RWPE2 (cell line): ENCODE results near the gene TGFBR1.

Source experiments
- ATAC-seq: fragments of 200-7000 bp; cut with Tn5 transposase; 3 replicates; pipeline ENCODE4 v1.9.1; 2021; ENCODE audit warnings: low read depth
- DNase-seq: peaks from one replicate; pipeline ENCODE4 v3.0.0-alpha.2; 2020; ENCODE audit warnings: low spot score
- H3K27ac ChIP-seq: fragments of 450-650 bp; 2 replicates; pipeline ENCODE4 v1.5.1; 2017; ENCODE audit warnings: mild to moderate bottlenecking; ENCODE audit not compliant: poor library complexity, severe bottlenecking
- H3K27me3 ChIP-seq: fragments of 250-450 bp; sonication (Bioruptor Pico); 2 replicates; pipeline ENCODE4 v1.5.1; 2021; ENCODE audit warnings: mild to moderate bottlenecking, moderate library complexity; ENCODE audit not compliant: insufficient read depth, poor library complexity, severe bottlenecking
- H3K36me3 ChIP-seq: fragments of 250-450 bp; sonication (Bioruptor Pico); 2 replicates; pipeline ENCODE4 v1.5.1; 2020; ENCODE audit warnings: low read depth, mild to moderate bottlenecking, moderate library complexity
- H3K4me1 ChIP-seq: fragments of 250-450 bp; sonication (Bioruptor Pico); 2 replicates; pipeline ENCODE4 v1.5.1; 2021; ENCODE audit warnings: mild to moderate bottlenecking, moderate library complexity; ENCODE audit not compliant: insufficient read depth, poor library complexity, severe bottlenecking
- H3K4me3 ChIP-seq: fragments of 250-450 bp; sonication (Bioruptor Pico); 2 replicates; pipeline ENCODE4 v1.5.1; 2021; ENCODE audit warnings: mild to moderate bottlenecking, moderate library complexity; ENCODE audit not compliant: severe bottlenecking
- H3K9me3 ChIP-seq: fragments of 250-450 bp; sonication (Bioruptor Pico); 2 replicates; pipeline ENCODE4 v1.5.1; 2021; ENCODE audit warnings: mild to moderate bottlenecking, moderate library complexity; ENCODE audit not compliant: severe bottlenecking
- TF ChIP-seq, protein P1 (sequence below): fragments of 450-650 bp; IDR thresholded peaks from one replicate; pipeline ENCODE4 v1.5.1; 2017; ENCODE audit warnings: mild to moderate bottlenecking, moderate library complexity; ENCODE audit not compliant: poor library complexity, severe bottlenecking

Gene TGFBR1

DNA sequence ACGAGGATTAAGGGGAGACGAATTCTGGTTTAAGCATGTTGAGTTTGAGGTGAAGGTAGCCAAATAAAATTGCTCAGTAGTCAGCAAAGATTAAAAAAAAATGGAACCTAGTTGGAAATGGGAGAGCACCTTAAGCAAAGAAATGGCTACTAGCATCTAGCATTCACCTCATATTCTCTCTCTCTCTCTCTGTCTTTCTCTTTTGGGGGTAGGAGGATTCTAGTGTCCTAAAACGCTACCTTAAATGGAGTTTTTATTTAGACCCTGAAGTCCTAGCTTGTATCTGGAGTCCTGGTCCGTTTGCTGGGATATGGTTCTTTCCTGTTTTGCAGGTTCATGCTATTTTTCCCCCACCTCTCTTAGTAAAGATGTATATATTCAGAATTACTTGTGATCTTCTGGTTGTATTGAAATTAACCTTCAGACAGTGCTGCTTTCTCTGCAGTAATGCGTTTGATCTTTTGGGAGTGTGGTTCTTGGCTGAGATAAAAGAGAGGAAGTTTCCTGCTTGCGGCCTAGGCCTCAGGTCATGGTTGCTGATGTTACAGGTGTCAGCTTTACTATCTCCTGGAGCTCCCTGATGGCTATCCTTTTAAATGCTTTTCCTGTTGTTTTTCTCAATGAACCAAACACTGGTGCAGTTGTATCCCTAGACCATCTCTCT lies 8.0 kb downstream of the TGFBR1 start:
- TF ChIP-seq, protein P1, sequence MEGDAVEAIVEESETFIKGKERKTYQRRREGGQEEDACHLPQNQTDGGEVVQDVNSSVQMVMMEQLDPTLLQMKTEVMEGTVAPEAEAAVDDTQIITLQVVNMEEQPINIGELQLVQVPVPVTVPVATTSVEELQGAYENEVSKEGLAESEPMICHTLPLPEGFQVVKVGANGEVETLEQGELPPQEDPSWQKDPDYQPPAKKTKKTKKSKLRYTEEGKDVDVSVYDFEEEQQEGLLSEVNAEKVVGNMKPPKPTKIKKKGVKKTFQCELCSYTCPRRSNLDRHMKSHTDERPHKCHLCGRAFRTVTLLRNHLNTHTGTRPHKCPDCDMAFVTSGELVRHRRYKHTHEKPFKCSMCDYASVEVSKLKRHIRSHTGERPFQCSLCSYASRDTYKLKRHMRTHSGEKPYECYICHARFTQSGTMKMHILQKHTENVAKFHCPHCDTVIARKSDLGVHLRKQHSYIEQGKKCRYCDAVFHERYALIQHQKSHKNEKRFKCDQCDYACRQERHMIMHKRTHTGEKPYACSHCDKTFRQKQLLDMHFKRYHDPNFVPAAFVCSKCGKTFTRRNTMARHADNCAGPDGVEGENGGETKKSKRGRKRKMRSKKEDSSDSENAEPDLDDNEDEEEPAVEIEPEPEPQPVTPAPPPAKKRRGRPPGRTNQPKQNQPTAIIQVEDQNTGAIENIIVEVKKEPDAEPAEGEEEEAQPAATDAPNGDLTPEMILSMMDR: no peak
- Histone ChIP-seq H3K9me3 (no peaks in the 10 kb centered on the region), H3K36me3 (0 out of 2 replicates have a peak, but pooled peaks cover 4% of the 10 kb centered on the region), H3K27ac (no peak overlapping the region), H3K4me3 (no peak overlapping the region), H3K4me1 (peaks cover 15% of the 10 kb centered on the region), H3K27me3 (no peaks in the 10 kb centered on the region)
- ATAC-seq: no peak
- no peak for DNase-seq

DNA sequence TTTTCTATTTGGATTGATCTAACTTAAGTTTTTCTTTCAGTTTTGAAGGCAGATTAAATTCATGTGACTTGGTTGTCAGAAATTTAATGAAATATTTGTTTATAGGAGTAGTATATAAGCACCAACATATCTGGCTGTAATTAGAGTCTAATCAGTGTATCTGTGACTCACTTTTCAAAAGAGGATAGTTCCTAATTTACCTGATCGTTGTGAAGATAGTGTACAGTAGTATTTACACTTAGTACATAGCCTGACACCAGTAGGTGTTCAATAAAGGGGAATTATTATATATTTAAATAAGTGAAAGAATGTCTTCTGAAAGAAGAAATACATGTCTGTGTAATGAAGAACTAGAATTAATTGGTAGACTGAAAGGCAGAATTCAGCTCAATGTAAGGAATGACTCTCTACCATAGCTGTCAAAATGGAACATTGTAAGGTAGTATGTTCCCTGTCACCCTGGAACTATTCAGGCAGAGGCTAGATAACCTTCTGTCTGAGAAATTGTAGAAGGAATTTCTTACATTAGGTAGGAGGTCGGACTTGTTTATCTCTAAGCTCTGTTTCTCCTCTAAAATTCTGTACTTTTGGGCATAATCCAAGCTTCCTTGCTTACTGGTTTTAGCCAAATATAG lies 8.6 kb downstream of the TGFBR1 start:
- Histone ChIP-seq H3K4me3 (no peak overlapping the region), H3K36me3 (0 out of 2 replicates have a peak, but pooled peaks cover 4% of the 10 kb centered on the region), H3K4me1 (peaks cover 15% of the 10 kb centered on the region), H3K27me3 (no peaks in the 10 kb centered on the region), H3K9me3 (no peaks in the 10 kb centered on the region), H3K27ac (no peak overlapping the region)
- DNase-seq (no peak), ATAC-seq (no peak)
- TF ChIP-seq, protein P1: no peak

DNA sequence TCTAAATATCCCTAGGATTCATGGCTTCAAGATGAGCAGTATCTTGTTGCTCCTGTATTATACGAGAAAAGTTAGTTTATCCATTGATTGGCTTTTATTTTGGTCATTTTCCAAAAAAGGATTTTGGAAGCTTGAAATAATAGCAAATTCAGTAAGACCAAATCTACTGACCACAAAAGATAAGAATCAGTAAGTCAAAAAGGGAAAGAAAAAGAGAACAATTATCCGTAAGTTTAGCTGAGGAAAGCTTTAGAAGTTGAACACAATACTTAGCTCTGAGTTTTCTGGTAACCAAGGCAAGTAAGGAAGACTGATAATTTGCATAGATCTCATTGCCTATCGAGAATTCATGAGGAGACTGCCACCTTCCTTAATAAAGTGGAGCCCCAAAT lies 9.1 kb downstream of the TGFBR1 start:
- Histone ChIP-seq H3K4me3 (no peak overlapping the region), H3K4me1 (peaks cover 15% of the 10 kb centered on the region), H3K27me3 (no peaks in the 10 kb centered on the region), H3K36me3 (0 out of 2 replicates have a peak, but pooled peaks cover 4% of the 10 kb centered on the region), H3K27ac (no peak overlapping the region), H3K9me3 (no peaks in the 10 kb centered on the region)
- TF ChIP-seq, protein P1: no peak
- ATAC-seq (no peak), DNase-seq (no peak)

DNA sequence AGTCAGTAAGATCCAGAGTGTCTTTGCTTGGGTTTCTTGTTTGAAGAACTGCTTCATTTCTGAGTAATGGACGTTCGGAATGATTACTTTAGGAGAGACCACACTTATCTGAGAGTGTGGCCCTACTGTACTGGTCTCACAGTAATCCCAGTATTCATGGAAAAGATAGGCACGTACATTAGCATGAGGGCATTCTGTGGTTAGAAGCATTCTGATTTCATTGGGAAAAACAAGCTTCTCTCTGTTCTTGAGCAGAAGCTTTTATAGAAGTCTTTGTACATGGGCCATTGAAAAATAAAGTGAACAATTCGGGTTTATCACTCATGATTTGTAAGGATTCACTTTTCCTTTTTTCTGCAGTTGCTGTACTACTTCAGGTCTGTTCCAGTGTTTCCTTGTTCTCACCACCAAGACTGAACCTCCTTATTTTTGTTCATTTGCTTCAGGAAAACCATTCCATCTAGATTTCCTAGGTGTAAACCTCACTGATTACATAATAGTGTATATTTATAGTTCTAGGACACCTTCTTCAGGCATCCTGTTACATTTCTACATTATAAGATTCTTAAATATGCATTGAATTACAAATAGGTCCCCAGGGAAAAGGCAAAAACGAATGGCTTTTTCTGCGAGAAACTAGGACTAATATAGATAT lies 10.1 kb downstream of the TGFBR1 start:
- no peak overlapping the region for H3K27ac ChIP-seq
- ATAC-seq (no peak), DNase-seq (no peak)
- no peaks in the 10 kb centered on the region for H3K9me3 ChIP-seq
- no peaks in the 10 kb centered on the region for H3K27me3 ChIP-seq
- H3K36me3 ChIP-seq: 0 out of 2 replicates have a peak, but pooled peaks cover 4% of the 10 kb centered on the region
- no peak overlapping the region for H3K4me3 ChIP-seq
- H3K4me1 ChIP-seq: peaks cover 15% of the 10 kb centered on the region
- TF ChIP-seq, protein P1: no peak
